Neural cell (in vitro differentiated cells): ENCODE results near the gene PTPRG. TPM values are rescaled to one million over a fixed set of nuclear protein-coding genes. Genes with fewer than 3 reads are reported as not detected.

Source experiments
- H2AFZ ChIP-seq: fragments of 200-600, 300-800 bp; sonication (generic), shearing (Covaris generic); 2 replicates; pipeline ENCODE4 v1.6.0; 2014; ENCODE audit warnings: low read depth, mild to moderate bottlenecking, antibody characterized with exemption, low read length, moderate library complexity
- H3F3A ChIP-seq: fragments of 200-600 bp; shearing (Covaris generic); 2 replicates; pipeline ENCODE4 v1.6.1; 2016; ENCODE audit warnings: mild to moderate bottlenecking, moderate library complexity, mixed read lengths, antibody characterized with exemption, low read length; ENCODE audit not compliant: insufficient read depth, poor library complexity, severe bottlenecking
- H3K27ac ChIP-seq: fragments of 200-600, 300-800 bp; sonication (generic), shearing (Covaris generic); 2 replicates; pipeline ENCODE4 v1.5.1; 2014; ENCODE audit warnings: mild to moderate bottlenecking, low read length, moderate library complexity
- H3K27me3 ChIP-seq: fragments of 300-800, 200-600 bp; sonication (generic), shearing (Covaris generic); 2 replicates; pipeline ENCODE4 v1.6.0; 2014; ENCODE audit warnings: mild to moderate bottlenecking, low read depth, low read length, moderate library complexity; ENCODE audit not compliant: insufficient read depth
- H3K36me3 ChIP-seq: fragments of 300-800, 200-600 bp; sonication (generic), shearing (Covaris generic); 2 replicates; pipeline ENCODE4 v1.5.1; 2014; ENCODE audit warnings: mild to moderate bottlenecking, antibody characterized with exemption, low read length, moderate library complexity; ENCODE audit not compliant: insufficient read depth
- H3K4me2 ChIP-seq: fragments of 300-800, 200-600 bp; sonication (generic), shearing (Covaris generic); 2 replicates; pipeline ENCODE4 v1.6.0; 2014; ENCODE audit warnings: mild to moderate bottlenecking, low read length
- H3K4me3 ChIP-seq: fragments of 300-800, 200-600 bp; sonication (generic), shearing (Covaris generic); 2 replicates; pipeline ENCODE4 v1.5.1; 2014; ENCODE audit warnings: mild to moderate bottlenecking, low read length, moderate library complexity
- H3K79me2 ChIP-seq: fragments of 200-600 bp; shearing (Covaris generic); replicated peaks from 2 replicates; pipeline ENCODE4 v1.6.0; 2014; ENCODE audit warnings: mild to moderate bottlenecking, low read length, moderate library complexity; ENCODE audit not compliant: insufficient read depth
- H3K9ac ChIP-seq: fragments of 300-800, 200-600 bp; sonication (generic), shearing (Covaris generic); 2 replicates; pipeline ENCODE4 v1.6.1; 2016; ENCODE audit warnings: mild to moderate bottlenecking, low read length, mixed read lengths
- H3K9me2 ChIP-seq: fragments of 200-600 bp; shearing (Covaris generic); 2 replicates; pipeline ENCODE4 v1.6.1; 2016; ENCODE audit warnings: mild to moderate bottlenecking, low read length, mixed read lengths; ENCODE audit not compliant: insufficient read depth
- H3K9me3 ChIP-seq: fragments of 200-600, 300-800 bp; sonication (generic), shearing (Covaris generic); 2 replicates; pipeline ENCODE4 v1.6.1; 2016; ENCODE audit warnings: mild to moderate bottlenecking, mixed run types, low read length, moderate library complexity, mixed read lengths
- H4K20me1 ChIP-seq: fragments of 200-600 bp; shearing (Covaris generic); 2 replicates; pipeline ENCODE4 v1.6.1; 2016; ENCODE audit warnings: mild to moderate bottlenecking, mixed run types; ENCODE audit not compliant: insufficient read depth
- CTCF ChIP-seq: fragments of 450-650 bp; IDR thresholded peaks from 2 replicates; pipeline ENCODE4 v1.5.1; 2014; ENCODE audit warnings: antibody characterized with exemption, mild to moderate bottlenecking, moderate library complexity; ENCODE audit not compliant: poor library complexity, severe bottlenecking
- EP300 ChIP-seq: fragments of 450-650 bp; conservative IDR thresholded peaks from 2 replicates; pipeline ENCODE4 v1.6.1; 2014; ENCODE audit warnings: antibody characterized with exemption, mild to moderate bottlenecking, moderate library complexity; ENCODE audit not compliant: poor library complexity, severe bottlenecking
- EZH2 ChIP-seq: fragments of 200-600, 300-800 bp; shearing (Covaris generic), sonication (generic); IDR thresholded peaks from 2 replicates; pipeline ENCODE4 v1.6.1; 2014; ENCODE audit warnings: antibody characterized with exemption, low read length, borderline replicate concordance, mild to moderate bottlenecking; ENCODE audit not compliant: insufficient read depth, poor library complexity, severe bottlenecking
- MXI1 ChIP-seq: fragments of 450-650 bp; conservative IDR thresholded peaks from 2 replicates; pipeline ENCODE4 v1.6.1; 2014; ENCODE audit warnings: antibody characterized with exemption, mild to moderate bottlenecking; ENCODE audit not compliant: poor library complexity, severe bottlenecking
- POLR2AphosphoS5 ChIP-seq: IDR thresholded peaks from 2 replicates; pipeline ENCODE4 v1.6.1; 2012
- RAD21 ChIP-seq: fragments of 450-650 bp; conservative IDR thresholded peaks from 2 replicates; pipeline ENCODE4 v1.6.1; 2014; ENCODE audit warnings: antibody characterized with exemption, mild to moderate bottlenecking, moderate library complexity
- REST ChIP-seq: IDR thresholded peaks from 2 replicates; pipeline ENCODE4 v1.6.1; 2012; ENCODE audit warnings: borderline replicate concordance
- SMC3 ChIP-seq: fragments of 450-650 bp; conservative IDR thresholded peaks from 2 replicates; pipeline ENCODE4 v1.6.1; 2014; ENCODE audit warnings: antibody characterized with exemption, mild to moderate bottlenecking, moderate library complexity; ENCODE audit not compliant: poor library complexity
- TAF1 ChIP-seq: IDR thresholded peaks from 2 replicates; pipeline ENCODE4 v1.6.1; 2012; ENCODE audit warnings: low read depth
- polyA plus RNA-seq: library from polyadenylated mRNA; depleted of rRNA; stranded (reverse); fragments of >200 nt; gene quantifications from 2 replicates; pipeline ENCODE4 v1.2.3, GENCODE V29; 2014

The PTPRG gene
- polyA plus RNA-seq, 1 donor from 2014 or later: 33.1 TPM

- Histone ChIP-seq H4K20me1 (no peaks in the 10 kb centered on the region), H3K4me2 (no peak overlapping the region), H3K36me3 (no peaks in the 10 kb centered on the region), H3K9ac (no peak overlapping the region), H2AFZ (no peak overlapping the region), H3K9me3 (no peaks in the 10 kb centered on the region), H3K9me2 (no peaks in the 10 kb centered on the region), H3K27me3 (no peaks in the 10 kb centered on the region), H3K27ac (no peak overlapping the region), H3F3A (no peaks in the 10 kb centered on the region), H3K79me2 (peaks cover 2% of the 10 kb centered on the region), H3K4me3 (no peak overlapping the region)
- TF ChIP-seq TAF1: no peak
- TF ChIP-seq EZH2: no peak
- no peak for TF ChIP-seq SMC3
- no peak for TF ChIP-seq POLR2AphosphoS5
- TF ChIP-seq REST: no peak
- no peak for TF ChIP-seq MXI1
- TF ChIP-seq RAD21: no peak
- TF ChIP-seq EP300: no peak
- no peak for TF ChIP-seq CTCF
Measured at GRCh38 chr3:61594144-61594963, 33.0 kb downstream of the PTPRG start.

GRCh38 chr3:61594964-61595285 lies 33.6 kb downstream of the PTPRG start:
- H3K36me3 ChIP-seq: no peaks in the 10 kb centered on the region
- no peaks in the 10 kb centered on the region for H4K20me1 ChIP-seq
- H3K4me3 ChIP-seq: no peak overlapping the region
- no peak overlapping the region for H3K9ac ChIP-seq
- H3K4me2 ChIP-seq: no peak overlapping the region
- no peak overlapping the region for H3K27ac ChIP-seq
- no peaks in the 10 kb centered on the region for H3K27me3 ChIP-seq
- H3K79me2 ChIP-seq: peaks cover 2% of the 10 kb centered on the region
- H2AFZ ChIP-seq: no peak overlapping the region
- H3K9me3 ChIP-seq: no peaks in the 10 kb centered on the region
- H3F3A ChIP-seq: no peaks in the 10 kb centered on the region
- no peak for TF ChIP-seq REST
- no peak for TF ChIP-seq MXI1
- TF ChIP-seq SMC3: no peak
- TF ChIP-seq POLR2AphosphoS5: no peak
- no peak for TF ChIP-seq RAD21
- no peak for TF ChIP-seq TAF1
- TF ChIP-seq EZH2: no peak
- TF ChIP-seq EP300: no peak
- no peak for TF ChIP-seq CTCF
- no peaks in the 10 kb centered on the region for H3K9me2 ChIP-seq
